HL-60 (cell line): ENCODE data around the gene PCBP2.

ENCODE experiments used
- GABPA ChIP-seq: IDR thresholded peaks from 2 replicates; pipeline ENCODE4 v1.6.1; 2012; ENCODE audit warnings: low read depth
- TF ChIP-seq, protein P1 (sequence below): IDR thresholded peaks from one replicate; pipeline ENCODE4 v1.5.1; 2011; ENCODE audit warnings: low read length, control low read depth, inconsistent platforms; ENCODE audit not compliant: insufficient read depth

DNA sequence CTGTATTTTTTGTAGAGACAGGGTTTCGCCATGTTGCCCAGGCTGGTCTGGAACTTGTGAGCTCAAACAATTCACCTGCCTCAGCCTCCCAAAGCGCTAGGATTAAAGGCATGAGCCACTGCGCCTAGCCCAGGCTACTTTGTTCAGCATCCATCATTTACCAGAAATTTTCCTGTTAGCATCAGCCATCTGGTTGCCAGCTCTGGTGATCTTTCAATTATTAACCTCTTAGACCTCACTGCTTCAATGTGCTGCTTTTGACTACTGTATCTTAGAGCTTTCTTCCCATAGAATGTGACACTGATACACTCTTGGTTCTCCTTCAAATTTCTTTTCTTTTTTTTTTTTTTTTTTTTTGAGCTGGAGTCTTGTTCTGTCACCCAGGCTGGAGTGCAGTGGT is 33.7 kb upstream of the PCBP2 start:
- TF ChIP-seq, protein P1, sequence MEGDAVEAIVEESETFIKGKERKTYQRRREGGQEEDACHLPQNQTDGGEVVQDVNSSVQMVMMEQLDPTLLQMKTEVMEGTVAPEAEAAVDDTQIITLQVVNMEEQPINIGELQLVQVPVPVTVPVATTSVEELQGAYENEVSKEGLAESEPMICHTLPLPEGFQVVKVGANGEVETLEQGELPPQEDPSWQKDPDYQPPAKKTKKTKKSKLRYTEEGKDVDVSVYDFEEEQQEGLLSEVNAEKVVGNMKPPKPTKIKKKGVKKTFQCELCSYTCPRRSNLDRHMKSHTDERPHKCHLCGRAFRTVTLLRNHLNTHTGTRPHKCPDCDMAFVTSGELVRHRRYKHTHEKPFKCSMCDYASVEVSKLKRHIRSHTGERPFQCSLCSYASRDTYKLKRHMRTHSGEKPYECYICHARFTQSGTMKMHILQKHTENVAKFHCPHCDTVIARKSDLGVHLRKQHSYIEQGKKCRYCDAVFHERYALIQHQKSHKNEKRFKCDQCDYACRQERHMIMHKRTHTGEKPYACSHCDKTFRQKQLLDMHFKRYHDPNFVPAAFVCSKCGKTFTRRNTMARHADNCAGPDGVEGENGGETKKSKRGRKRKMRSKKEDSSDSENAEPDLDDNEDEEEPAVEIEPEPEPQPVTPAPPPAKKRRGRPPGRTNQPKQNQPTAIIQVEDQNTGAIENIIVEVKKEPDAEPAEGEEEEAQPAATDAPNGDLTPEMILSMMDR: no peak
- TF ChIP-seq GABPA: no peak
